Activated CD8-positive, alpha-beta T cell treated with anti-CD3 and anti-CD28 coated beads for 36 hours (primary cell): ENCODE measurements around the gene AZGP1. TPM values are rescaled to one million over a fixed set of nuclear protein-coding genes. Genes with fewer than 3 reads are reported as not detected.
"Not testable (repeated sequence)": the region's sequence is repeated elsewhere in the genome, so short reads cannot be mapped to it uniquely, and the experiment has no call there.

Experiments used
- ATAC-seq: fragments of 200-7000 bp; cut with Tn5 transposase; one replicate; pipeline ENCODE4 v1.10.0; 2021; ENCODE audit warnings: mild to moderate bottlenecking, moderate library complexity
- CTCF ChIA-PET: fragments of 350-600 bp; sonication (Branson Sonifier 250); formaldehyde crosslinking; loops from one replicate; lab custom pipeline; 2021; ENCODE audit warnings: antibody characterized with exemption; lab: Charles Lee
- POLR2A ChIA-PET: fragments of 350-600 bp; sonication (Branson Sonifier 250); formaldehyde crosslinking; loops from one replicate; lab custom pipeline; 2021; ENCODE audit warnings: antibody characterized with exemption; lab: Charles Lee
- DNase-seq: peaks from one replicate; pipeline ENCODE4 v3.0.0-alpha.2; 2020
- H3K27ac Mint-ChIP-seq: one replicate; pipeline ENCODE4 v1.8.0; 2021; ENCODE audit warnings: mild to moderate bottlenecking, mixed read lengths
- H3K27me3 Mint-ChIP-seq: one replicate; pipeline ENCODE4 v1.8.0; 2021; ENCODE audit warnings: mixed read lengths
- H3K36me3 Mint-ChIP-seq: one replicate; pipeline ENCODE4 v1.8.0; 2021; ENCODE audit warnings: low read depth, mixed read lengths
- H3K4me1 Mint-ChIP-seq: one replicate; pipeline ENCODE4 v1.8.0; 2021; ENCODE audit warnings: low read depth, mixed read lengths
- H3K4me3 Mint-ChIP-seq: one replicate; pipeline ENCODE4 v1.8.0; 2021; ENCODE audit warnings: mild to moderate bottlenecking, moderate library complexity, mixed read lengths
- H3K9me3 Mint-ChIP-seq: one replicate; pipeline ENCODE4 v1.8.0; 2021; ENCODE audit warnings: mixed read lengths
- intact Hi-C: fragments of 100-400 bp; cut with micrococcal nuclease; formaldehyde crosslinking; loops from one replicate; pipeline ENCODE4 v1.10.0; 2022
- total RNA-seq, 2 experiments: library from RNA; stranded (reverse); gene quantifications; one replicate each; pipeline ENCODE4 v1.2.3, GENCODE V29; 2021
- TF ChIP-seq, protein P1 (sequence below): fragments of 200-600 bp; IDR thresholded peaks from one replicate; pipeline ENCODE4 v1.8.0; 2022; ENCODE audit warnings: antibody characterized with exemption, mild to moderate bottlenecking

The AZGP1 gene
- total RNA-seq, 2 experiments from 2014 or later: not detected

DNA sequence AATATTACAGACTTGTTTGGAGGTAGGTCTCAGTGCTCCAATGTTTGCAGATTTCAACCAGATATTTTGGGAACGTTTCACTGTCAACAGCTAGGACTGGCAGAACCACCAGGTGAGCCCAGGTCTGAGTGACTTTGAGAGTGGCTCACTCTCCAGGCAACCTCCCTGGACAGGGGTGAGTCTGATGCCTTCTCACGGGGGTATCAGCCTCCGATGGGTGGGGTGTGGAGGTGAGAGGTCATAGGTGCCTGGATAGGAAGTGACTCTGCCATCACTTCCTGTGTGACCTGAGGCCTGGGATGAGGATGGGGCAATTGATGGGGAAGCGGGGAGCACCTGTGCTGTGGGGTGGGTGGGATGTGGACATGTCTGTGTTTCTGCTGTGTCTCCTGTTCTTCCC is 4.6 kb downstream of the AZGP1 start:
- H3K27ac Mint-ChIP-seq: no peak overlapping the region
- TF ChIP-seq, protein P1, sequence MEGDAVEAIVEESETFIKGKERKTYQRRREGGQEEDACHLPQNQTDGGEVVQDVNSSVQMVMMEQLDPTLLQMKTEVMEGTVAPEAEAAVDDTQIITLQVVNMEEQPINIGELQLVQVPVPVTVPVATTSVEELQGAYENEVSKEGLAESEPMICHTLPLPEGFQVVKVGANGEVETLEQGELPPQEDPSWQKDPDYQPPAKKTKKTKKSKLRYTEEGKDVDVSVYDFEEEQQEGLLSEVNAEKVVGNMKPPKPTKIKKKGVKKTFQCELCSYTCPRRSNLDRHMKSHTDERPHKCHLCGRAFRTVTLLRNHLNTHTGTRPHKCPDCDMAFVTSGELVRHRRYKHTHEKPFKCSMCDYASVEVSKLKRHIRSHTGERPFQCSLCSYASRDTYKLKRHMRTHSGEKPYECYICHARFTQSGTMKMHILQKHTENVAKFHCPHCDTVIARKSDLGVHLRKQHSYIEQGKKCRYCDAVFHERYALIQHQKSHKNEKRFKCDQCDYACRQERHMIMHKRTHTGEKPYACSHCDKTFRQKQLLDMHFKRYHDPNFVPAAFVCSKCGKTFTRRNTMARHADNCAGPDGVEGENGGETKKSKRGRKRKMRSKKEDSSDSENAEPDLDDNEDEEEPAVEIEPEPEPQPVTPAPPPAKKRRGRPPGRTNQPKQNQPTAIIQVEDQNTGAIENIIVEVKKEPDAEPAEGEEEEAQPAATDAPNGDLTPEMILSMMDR: no peak
- no peaks in the 10 kb centered on the region for H3K9me3 Mint-ChIP-seq
- no peaks in the 10 kb centered on the region for H3K36me3 Mint-ChIP-seq
- ATAC-seq: no peak
- peaks cover 14% of the 10 kb centered on the region for H3K27me3 Mint-ChIP-seq
- no peak for DNase-seq
- no peaks in the 10 kb centered on the region for H3K4me1 Mint-ChIP-seq
- no peak overlapping the region for H3K4me3 Mint-ChIP-seq
- POLR2A ChIA-PET: no interaction called here
- intact Hi-C loops: no loop called here
- CTCF ChIA-PET: interaction anchor here (1.8 kb wide), 1 partner anchor 8 kb away, joined by 5 read pairs; no protein-coding TSS in a partner anchor

DNA sequence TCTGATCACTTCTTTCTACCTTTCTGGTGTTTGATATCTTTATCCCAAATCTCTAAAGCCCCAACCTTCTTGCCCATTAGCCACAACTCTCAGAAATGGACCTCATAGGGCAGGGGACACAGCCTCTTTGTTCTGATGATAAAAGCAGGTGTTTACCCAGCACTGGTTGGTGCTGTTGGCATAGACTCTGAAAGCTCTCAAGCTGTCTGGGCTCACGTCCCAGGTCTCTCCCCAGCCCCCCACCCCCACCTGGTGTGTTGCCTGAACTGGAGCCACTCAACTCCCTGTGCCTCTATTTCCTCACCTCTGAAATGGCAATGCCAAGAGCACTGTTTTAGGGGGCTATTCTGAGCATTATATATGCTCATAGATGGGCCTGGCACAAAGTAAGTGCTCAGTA is 6.0 kb downstream of the AZGP1 start:
- H3K27me3 Mint-ChIP-seq, H3K27ac Mint-ChIP-seq, H3K4me3 Mint-ChIP-seq, H3K4me1 Mint-ChIP-seq, ATAC-seq, H3K9me3 Mint-ChIP-seq, DNase-seq, H3K36me3 Mint-ChIP-seq, intact Hi-C loops, POLR2A ChIA-PET: not testable (repeated sequence)
- CTCF ChIA-PET: interaction anchor here (0.9 to 1.8 kb wide), 3 partner anchors 10 to 56 kb away, joined by 3 to 7 read pairs (median 5); no protein-coding TSS in a partner anchor

- TF ChIP-seq, protein P1: no peak
- CTCF ChIA-PET: interaction anchor here (0.7 to 1.2 kb wide), 3 partner anchors 10 to 161 kb away, joined by 3 to 7 read pairs (median 3); no protein-coding TSS in a partner anchor
- ATAC-seq (no peak), DNase-seq (no peak)
- no peaks in the 10 kb centered on the region for H3K36me3 Mint-ChIP-seq
- intact Hi-C loops: no loop called here
- no peak overlapping the region for H3K27ac Mint-ChIP-seq
- H3K4me1 Mint-ChIP-seq: no peaks in the 10 kb centered on the region
- POLR2A ChIA-PET: no interaction called here
- H3K9me3 Mint-ChIP-seq: no peaks in the 10 kb centered on the region
- peaks cover 10% of the 10 kb centered on the region for H3K27me3 Mint-ChIP-seq
- H3K4me3 Mint-ChIP-seq: no peak overlapping the region
Observed at GRCh38 chr7:99969298-99969697, 6.5 kb downstream of the AZGP1 start.

DNA sequence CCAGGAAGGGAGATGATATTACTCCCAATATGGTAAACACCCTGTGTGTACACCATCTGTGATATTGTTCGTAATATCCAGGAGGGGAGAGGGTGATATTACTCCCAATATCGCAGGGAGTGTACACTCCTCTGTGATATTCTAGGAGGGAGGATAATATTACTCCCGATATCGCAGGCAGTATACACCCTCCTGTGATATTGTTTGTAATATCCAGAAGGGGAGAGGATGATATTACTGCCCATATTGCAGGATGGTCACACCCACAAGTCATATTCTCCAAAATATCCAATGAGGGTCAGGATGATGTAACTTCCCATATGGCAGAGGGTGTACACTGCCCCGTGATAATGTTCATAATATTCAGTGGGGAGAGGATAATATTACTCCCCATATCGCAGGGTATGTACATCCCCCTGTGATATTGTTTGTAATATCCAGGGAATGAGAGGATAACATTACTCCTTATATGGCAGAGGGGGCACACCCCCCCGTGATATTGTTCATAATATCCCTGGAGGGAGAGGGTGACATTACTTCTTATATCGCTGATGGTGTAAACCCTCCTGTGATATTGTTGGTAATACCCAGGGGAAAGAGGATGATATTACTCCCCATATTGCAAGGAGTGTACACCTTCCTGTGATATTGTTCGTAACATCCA is 17.1 kb downstream of the AZGP1 start:
- intact Hi-C loops: no loop called here
- ATAC-seq: no peak
- no peak for DNase-seq
- Mint-ChIP-seq H3K4me3 (no peak overlapping the region), H3K36me3 (no peaks in the 10 kb centered on the region), H3K27me3 (peaks cover 23% of the 10 kb centered on the region), H3K9me3 (no peaks in the 10 kb centered on the region), H3K27ac (no peak overlapping the region), H3K4me1 (peaks cover 5% of the 10 kb centered on the region)
- ChIA-PET POLR2A (no interaction called here), CTCF (no interaction called here)
- TF ChIP-seq, protein P1: no peak

- POLR2A ChIA-PET: interaction anchor here (1.2 kb wide), 1 partner anchor 36 kb away, joined by 4 read pairs; no protein-coding TSS in a partner anchor
Observed at GRCh38 chr7:99955247-99955646, 20.6 kb downstream of the AZGP1 start.

DNA sequence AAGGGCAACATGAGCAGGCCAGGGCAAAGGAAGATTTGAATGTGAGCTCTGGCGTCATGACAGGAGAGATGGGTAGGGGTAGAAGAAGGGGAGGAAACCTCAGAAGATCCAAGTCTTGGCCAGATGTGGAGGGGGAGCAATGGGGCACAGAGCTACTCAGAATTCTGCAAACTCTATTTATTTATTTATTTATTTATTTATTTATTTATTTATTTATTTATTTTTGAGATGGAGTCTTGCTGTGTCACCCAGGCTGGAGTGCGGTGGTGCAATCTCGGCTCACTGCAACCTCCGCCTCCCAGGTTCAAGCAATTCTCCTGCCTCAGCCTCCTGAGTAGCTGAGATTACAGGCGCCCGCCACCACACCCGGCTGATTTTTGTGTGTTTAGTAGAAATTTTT is 21.2 kb downstream of the AZGP1 start:
- H3K4me1 Mint-ChIP-seq, H3K9me3 Mint-ChIP-seq, H3K27ac Mint-ChIP-seq, POLR2A ChIA-PET, intact Hi-C loops, H3K4me3 Mint-ChIP-seq, DNase-seq, H3K36me3 Mint-ChIP-seq, ATAC-seq: not testable (repeated sequence)
- peaks cover 12% of the 10 kb centered on the region for H3K27me3 Mint-ChIP-seq
- CTCF ChIA-PET: interaction anchor here (1.2 to 1.9 kb wide), 3 partner anchors 11 to 25 kb away, joined by 3 to 7 read pairs (median 4); partner anchors contain the start of gene GJC3

More at GRCh38 chr7:99955247-99955646, 20.6 kb downstream of the AZGP1 start:
- peaks cover 8% of the 10 kb centered on the region for H3K4me1 Mint-ChIP-seq
- H3K9me3 Mint-ChIP-seq: peaks cover 5% of the 10 kb centered on the region
- TF ChIP-seq, protein P1: no peak
- H3K36me3 Mint-ChIP-seq: no peaks in the 10 kb centered on the region
- H3K4me3 Mint-ChIP-seq: no peak overlapping the region
- no peak overlapping the region for H3K27ac Mint-ChIP-seq
- no peak for DNase-seq
- ATAC-seq: no peak
- intact Hi-C loops: no loop called here
- CTCF ChIA-PET: interaction anchor here (1.2 to 1.9 kb wide), 4 partner anchors 11 to 42 kb away, joined by 3 to 7 read pairs (median 4); partner anchors contain the start of gene GJC3
- peaks cover 13% of the 10 kb centered on the region for H3K27me3 Mint-ChIP-seq
